OCI-LY7 (cell line): ENCODE results near the gene NBEAL2.

Experiments used
- EZH2phosphoT487 ChIP-seq: fragments of 200-600 bp; sonication (generic); IDR thresholded peaks from 2 replicates; pipeline ENCODE4 v1.6.1; 2018; ENCODE audit warnings: low read depth, borderline replicate concordance, mild to moderate bottlenecking, mixed run types, antibody characterized with exemption, low read length, moderate library complexity, mixed read lengths
- TF ChIP-seq, protein P1 (sequence below): fragments of 200-600 bp; sonication (generic); conservative IDR thresholded peaks from 2 replicates; pipeline ENCODE4 v1.5.1; 2014; ENCODE audit warnings: mild to moderate bottlenecking, antibody characterized with exemption, low read length, moderate library complexity, mixed read lengths

DNA sequence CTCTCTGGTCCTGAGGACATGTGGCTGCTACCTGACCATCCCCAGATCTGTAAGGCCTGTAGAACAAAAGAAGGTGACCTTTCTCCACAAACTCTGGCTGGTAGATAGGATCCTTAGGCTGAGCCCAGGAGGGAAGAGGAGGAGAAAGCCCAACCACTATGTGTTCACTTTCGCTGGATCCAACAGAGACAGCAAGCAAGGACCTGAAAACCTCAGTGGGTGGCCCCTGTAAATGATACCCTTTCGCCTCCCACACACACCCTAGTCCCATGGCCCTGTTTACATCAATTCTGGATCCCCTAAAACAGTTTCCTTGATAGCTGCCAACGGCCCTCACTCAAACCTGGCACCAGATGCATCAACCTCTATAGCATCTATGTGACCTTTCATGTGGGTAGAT lies 25.3 kb upstream of the NBEAL2 start:
- TF ChIP-seq, protein P1, sequence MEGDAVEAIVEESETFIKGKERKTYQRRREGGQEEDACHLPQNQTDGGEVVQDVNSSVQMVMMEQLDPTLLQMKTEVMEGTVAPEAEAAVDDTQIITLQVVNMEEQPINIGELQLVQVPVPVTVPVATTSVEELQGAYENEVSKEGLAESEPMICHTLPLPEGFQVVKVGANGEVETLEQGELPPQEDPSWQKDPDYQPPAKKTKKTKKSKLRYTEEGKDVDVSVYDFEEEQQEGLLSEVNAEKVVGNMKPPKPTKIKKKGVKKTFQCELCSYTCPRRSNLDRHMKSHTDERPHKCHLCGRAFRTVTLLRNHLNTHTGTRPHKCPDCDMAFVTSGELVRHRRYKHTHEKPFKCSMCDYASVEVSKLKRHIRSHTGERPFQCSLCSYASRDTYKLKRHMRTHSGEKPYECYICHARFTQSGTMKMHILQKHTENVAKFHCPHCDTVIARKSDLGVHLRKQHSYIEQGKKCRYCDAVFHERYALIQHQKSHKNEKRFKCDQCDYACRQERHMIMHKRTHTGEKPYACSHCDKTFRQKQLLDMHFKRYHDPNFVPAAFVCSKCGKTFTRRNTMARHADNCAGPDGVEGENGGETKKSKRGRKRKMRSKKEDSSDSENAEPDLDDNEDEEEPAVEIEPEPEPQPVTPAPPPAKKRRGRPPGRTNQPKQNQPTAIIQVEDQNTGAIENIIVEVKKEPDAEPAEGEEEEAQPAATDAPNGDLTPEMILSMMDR, result no peak
- no peak for TF ChIP-seq EZH2phosphoT487
